ENCODE data around the gene PGM5.

Gene PGM5

DNA sequence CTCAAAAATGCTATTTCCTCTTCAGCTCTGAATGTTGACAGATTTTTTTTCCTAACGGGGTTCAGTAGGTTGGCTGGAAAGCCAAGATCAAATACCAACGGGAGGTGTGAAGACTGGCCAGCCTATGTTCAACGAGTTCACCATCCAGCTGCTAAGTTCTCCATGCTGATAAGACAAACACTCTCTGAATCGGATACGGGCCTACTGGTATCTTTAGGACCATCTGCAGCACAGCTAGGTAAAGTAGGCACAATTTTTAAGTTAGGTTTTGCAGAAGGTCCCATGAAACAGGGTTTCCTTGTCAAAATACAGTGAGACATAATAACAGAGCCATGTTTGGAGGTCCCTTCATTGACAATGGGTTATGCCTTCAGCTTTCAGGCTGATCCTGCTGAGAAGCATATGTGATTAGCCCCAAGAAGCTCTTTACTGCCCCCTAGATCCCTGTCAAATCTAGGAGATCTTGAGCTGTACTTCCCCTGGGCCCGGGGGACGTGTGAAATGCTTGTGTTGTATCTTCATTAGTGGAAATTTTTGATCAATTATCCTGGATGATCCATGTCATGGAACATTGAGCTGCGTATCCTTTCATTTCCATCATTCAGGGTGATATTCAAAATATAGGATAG, 60.6 kb downstream of the PGM5 start:
- Histone ChIP-seq H2AFZ (ENCODE audit: low read length, unreplicated experiment) (no peak overlapping the region), H3K79me2 (ENCODE audit: control insufficient read depth, insufficient read depth, low read length, unreplicated experiment) (no peaks in the 10 kb centered on the region), H3K27ac (ENCODE audit: low read depth, low read length) (no peak overlapping the region)

DNA sequence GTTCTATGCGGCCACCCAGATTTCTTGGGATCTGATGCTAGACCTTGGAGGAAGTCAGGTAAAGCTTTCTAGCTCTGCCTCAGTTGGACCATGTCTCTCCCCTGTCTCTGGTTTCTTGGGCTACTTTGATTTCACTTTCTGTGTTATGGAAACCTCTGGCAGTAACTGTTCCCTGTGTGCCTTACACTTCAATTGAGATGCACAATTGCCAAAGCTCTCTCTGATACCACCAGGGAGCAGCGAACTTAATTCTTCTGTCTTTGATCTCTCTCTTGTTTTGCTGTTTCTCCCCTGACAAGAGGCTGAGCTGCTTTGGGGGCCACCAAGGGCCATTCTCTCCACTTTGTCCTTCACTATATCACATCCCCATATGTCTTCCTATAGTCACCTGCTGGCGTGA, 61.4 kb downstream of the PGM5 start:
- Histone ChIP-seq H3K36me3 (ENCODE audit: insufficient read depth, low read length) (no peaks in the 10 kb centered on the region), H3K4me1 (ENCODE audit: control insufficient read depth, insufficient read depth, low read length, unreplicated experiment) (no peaks in the 10 kb centered on the region), H2AFZ (ENCODE audit: low read length, unreplicated experiment) (no peak overlapping the region), H3K27me3 (ENCODE audit: insufficient read depth, low read length) (no peaks in the 10 kb centered on the region), H3K4me3 (ENCODE audit: low read depth, low read length) (no peak overlapping the region), H3K79me2 (ENCODE audit: control insufficient read depth, insufficient read depth, low read length, unreplicated experiment) (no peaks in the 10 kb centered on the region), H3K27ac (ENCODE audit: low read depth, low read length) (no peak overlapping the region)

More for the DNA sequence above, 60.6 kb downstream of the PGM5 start:
- H3K27me3 ChIP-seq (ENCODE audit: insufficient read depth, low read length), result no peaks in the 10 kb centered on the region
- no peaks in the 10 kb centered on the region for H3K4me1 ChIP-seq (ENCODE audit: control insufficient read depth, insufficient read depth, low read length, unreplicated experiment)
- H3K36me3 ChIP-seq (ENCODE audit: insufficient read depth, low read length), result no peaks in the 10 kb centered on the region
- H3K4me3 ChIP-seq (ENCODE audit: low read depth, low read length), result no peak overlapping the region

DNA sequence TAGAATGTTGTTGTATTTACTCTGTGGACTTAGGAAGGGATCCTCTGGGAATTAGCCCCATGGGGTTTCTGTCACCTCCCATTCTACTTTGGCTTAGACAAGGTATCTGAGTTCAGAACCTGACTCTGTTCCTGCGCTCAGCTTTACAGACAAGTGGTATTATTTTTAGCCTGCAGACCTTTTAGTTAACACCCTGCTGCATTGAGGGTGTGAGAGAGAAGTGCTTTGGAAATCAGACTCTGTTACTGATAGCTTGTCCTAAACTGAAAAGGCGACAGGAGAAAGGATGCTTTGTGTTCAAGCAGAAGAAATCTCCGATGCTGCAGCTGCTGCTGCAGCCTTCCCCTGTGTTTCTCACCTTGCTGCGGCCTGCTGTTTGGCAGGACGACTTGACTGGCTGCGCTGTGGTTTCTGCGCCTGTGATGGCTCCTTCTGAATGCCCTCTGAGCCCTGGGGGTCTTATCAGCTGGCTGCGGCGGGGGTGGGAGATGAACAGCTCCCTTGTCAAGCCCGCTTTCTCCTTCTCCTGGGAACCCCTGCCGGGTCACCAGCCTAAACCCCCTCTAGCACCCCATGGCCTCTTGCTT, 61.9 kb downstream of the PGM5 start:
- Histone ChIP-seq H3K27ac (ENCODE audit: low read depth, low read length) (no peak overlapping the region), H3K79me2 (ENCODE audit: control insufficient read depth, insufficient read depth, low read length, unreplicated experiment) (no peaks in the 10 kb centered on the region), H3K4me1 (ENCODE audit: control insufficient read depth, insufficient read depth, low read length, unreplicated experiment) (no peaks in the 10 kb centered on the region), H3K27me3 (ENCODE audit: insufficient read depth, low read length) (no peaks in the 10 kb centered on the region), H3K4me3 (ENCODE audit: low read depth, low read length) (no peak overlapping the region), H2AFZ (ENCODE audit: low read length, unreplicated experiment) (no peak overlapping the region), H3K36me3 (ENCODE audit: insufficient read depth, low read length) (no peaks in the 10 kb centered on the region)

DNA sequence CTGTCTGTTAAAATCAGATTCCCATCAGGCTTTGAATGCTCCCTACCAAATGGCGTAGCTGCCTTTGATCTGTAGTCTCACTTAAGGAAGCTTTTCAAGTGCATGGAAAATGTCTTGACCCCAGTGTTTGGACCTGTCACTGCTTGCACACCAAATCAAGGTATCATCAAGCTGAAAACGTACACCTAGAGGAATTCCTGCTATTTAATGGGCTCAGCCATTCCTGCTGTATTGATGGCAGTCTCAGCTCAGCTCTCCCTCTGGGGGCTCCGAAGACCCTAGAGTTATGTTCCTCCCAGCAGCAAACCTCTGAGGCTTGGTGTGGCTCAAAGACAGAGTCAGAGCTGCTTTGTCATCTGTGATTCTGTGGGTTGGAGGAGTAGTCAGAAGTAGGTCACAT, 63.5 kb downstream of the PGM5 start:
- no peaks in the 10 kb centered on the region for H3K79me2 ChIP-seq (ENCODE audit: control insufficient read depth, insufficient read depth, low read length, unreplicated experiment)
- no peak overlapping the region for H2AFZ ChIP-seq (ENCODE audit: low read length, unreplicated experiment)
- H3K27me3 ChIP-seq (ENCODE audit: insufficient read depth, low read length), result no peaks in the 10 kb centered on the region
- H3K4me1 ChIP-seq (ENCODE audit: control insufficient read depth, insufficient read depth, low read length, unreplicated experiment), result no peaks in the 10 kb centered on the region
- no peak overlapping the region for H3K4me3 ChIP-seq (ENCODE audit: low read depth, low read length)
- no peak overlapping the region for H3K27ac ChIP-seq (ENCODE audit: low read depth, low read length)
- no peaks in the 10 kb centered on the region for H3K36me3 ChIP-seq (ENCODE audit: insufficient read depth, low read length)

DNA sequence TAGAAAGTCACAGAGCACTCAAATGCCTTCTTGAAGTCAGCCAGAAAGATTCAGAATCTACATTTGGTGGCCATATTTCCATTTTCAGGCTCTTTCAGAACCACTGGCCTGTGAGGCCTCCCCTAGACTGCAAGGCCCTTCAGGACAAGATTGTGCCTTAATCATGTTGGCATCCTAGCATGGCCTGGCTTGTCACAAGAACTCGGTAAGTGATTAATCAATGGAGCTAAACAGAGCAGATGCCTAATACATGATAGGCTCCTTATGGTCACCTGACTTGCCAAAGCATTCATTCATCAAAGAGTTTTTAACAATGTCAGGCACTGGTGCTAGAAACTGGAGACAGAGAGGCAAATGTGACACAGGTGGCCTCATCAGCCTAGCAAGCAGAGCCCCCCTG, 70.3 kb downstream of the PGM5 start:
- H3K27ac ChIP-seq (ENCODE audit: low read depth, low read length), result no peak overlapping the region
- no peaks in the 10 kb centered on the region for H3K27me3 ChIP-seq (ENCODE audit: insufficient read depth, low read length)
- H2AFZ ChIP-seq (ENCODE audit: low read length, unreplicated experiment), result no peak overlapping the region
- no peaks in the 10 kb centered on the region for H3K79me2 ChIP-seq (ENCODE audit: control insufficient read depth, insufficient read depth, low read length, unreplicated experiment)
- H3K4me3 ChIP-seq (ENCODE audit: low read depth, low read length), result no peak overlapping the region
- H3K4me1 ChIP-seq (ENCODE audit: control insufficient read depth, insufficient read depth, low read length, unreplicated experiment), result no peaks in the 10 kb centered on the region
- H3K36me3 ChIP-seq (ENCODE audit: insufficient read depth, low read length), result no peaks in the 10 kb centered on the region

DNA sequence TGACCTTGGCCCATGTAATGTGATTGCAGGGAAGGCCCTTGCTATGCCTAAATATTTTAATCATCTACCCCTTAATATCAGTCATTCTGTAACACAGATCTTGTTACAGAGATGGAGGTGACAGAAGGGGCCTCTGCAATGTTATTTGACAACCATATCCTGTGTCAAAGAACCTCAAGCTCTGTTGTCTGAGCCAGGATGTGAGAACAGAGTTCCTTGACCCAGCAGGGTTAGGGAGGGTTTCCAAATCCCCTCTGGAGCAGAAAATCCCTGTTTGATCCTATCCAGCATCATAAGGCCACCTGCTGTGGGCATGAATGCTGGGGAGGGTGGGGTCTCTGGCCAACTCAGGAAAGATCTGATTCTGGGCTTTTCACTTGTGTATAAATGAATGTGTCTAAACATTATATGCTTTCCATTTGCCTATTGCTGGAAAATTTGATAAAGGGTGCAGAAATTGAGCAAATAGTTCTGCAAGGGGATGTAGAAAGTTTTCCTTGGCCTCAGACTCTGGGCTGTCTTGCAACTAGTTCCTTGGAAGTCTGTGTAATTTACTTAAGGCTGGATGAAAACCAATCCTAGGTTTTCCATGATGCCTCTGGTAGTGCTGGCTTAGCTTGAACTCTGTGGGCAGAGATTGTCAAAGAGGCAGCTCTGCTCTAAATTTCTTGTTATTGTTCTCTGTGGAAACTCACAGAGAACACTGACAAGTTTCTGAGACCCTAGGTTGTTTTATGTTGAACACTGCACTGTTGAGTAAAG, 71.0 kb downstream of the PGM5 start:
- Histone ChIP-seq H3K36me3 (ENCODE audit: insufficient read depth, low read length) (no peaks in the 10 kb centered on the region), H2AFZ (ENCODE audit: low read length, unreplicated experiment) (no peak overlapping the region), H3K4me3 (ENCODE audit: low read depth, low read length) (no peak overlapping the region), H3K27me3 (ENCODE audit: insufficient read depth, low read length) (no peaks in the 10 kb centered on the region), H3K79me2 (ENCODE audit: control insufficient read depth, insufficient read depth, low read length, unreplicated experiment) (no peaks in the 10 kb centered on the region), H3K4me1 (ENCODE audit: control insufficient read depth, insufficient read depth, low read length, unreplicated experiment) (no peaks in the 10 kb centered on the region), H3K27ac (ENCODE audit: low read depth, low read length) (no peak overlapping the region)

DNA sequence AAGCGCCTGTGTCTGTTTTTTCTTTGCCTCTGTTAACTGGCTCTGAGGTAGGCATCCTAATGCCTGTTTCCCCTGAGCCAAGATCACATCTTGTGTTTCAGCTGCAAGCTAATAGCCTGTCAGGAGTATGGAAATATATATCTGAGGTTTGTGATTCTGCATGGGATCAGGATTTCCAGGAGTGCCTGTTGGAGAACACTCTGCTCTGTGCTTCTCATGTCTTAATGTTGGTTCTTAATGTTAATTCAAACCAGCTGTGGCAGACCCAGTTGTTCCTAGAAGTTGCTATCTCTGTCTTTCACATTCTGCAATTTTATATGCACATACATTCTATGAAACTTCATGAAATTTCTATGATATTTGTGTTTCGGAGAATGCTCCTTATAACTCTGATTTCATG, 72.1 kb downstream of the PGM5 start:
- Histone ChIP-seq H3K36me3 (ENCODE audit: insufficient read depth, low read length) (no peaks in the 10 kb centered on the region), H2AFZ (ENCODE audit: low read length, unreplicated experiment) (no peak overlapping the region), H3K4me1 (ENCODE audit: control insufficient read depth, insufficient read depth, low read length, unreplicated experiment) (no peaks in the 10 kb centered on the region), H3K79me2 (ENCODE audit: control insufficient read depth, insufficient read depth, low read length, unreplicated experiment) (no peaks in the 10 kb centered on the region), H3K27ac (ENCODE audit: low read depth, low read length) (no peak overlapping the region), H3K4me3 (ENCODE audit: low read depth, low read length) (no peak overlapping the region), H3K27me3 (ENCODE audit: insufficient read depth, low read length) (no peaks in the 10 kb centered on the region)

DNA sequence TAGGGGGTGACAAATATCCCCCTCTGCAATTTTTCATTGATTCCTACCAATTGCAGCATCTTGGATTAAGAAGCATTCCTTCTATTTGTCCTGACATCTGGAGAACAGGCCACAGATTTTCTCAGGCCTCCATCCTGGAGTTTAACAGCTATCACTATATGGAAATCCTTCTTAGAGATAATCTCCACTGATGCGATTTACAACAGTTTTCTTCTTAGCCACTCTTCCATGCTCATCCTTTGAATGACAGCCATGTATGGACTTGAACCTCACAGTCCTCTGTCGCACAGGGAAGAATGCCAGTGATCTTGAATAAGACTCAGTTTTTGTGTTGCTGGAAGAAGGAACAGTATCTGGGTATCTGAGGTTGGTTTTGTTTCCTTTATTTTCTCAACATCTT, 73.2 kb downstream of the PGM5 start:
- Histone ChIP-seq H3K27me3 (ENCODE audit: insufficient read depth, low read length) (no peaks in the 10 kb centered on the region), H3K4me1 (ENCODE audit: control insufficient read depth, insufficient read depth, low read length, unreplicated experiment) (no peaks in the 10 kb centered on the region), H3K4me3 (ENCODE audit: low read depth, low read length) (no peak overlapping the region), H3K27ac (ENCODE audit: low read depth, low read length) (no peak overlapping the region), H3K36me3 (ENCODE audit: insufficient read depth, low read length) (no peaks in the 10 kb centered on the region), H2AFZ (ENCODE audit: low read length, unreplicated experiment) (no peak overlapping the region), H3K79me2 (ENCODE audit: control insufficient read depth, insufficient read depth, low read length, unreplicated experiment) (no peaks in the 10 kb centered on the region)

DNA sequence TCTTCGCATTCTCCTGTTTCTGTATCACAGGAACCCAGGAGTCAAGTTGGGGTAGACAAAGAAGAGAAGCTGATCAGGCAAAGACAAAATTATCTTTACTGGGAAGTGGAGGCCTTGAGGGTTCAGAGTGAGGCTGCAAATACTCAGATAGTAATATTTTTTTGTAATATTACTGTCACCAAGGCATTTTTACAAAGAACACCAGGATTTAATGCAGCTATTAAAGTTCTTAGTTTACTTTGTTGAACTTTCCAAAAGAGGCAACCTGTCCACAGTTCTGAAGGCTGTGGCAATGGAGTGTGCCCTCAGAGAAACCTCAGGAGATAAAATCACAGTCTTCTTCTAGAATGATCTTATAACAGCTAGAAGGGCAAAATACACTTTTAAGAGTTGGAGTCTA, 74.9 kb downstream of the PGM5 start:
- no peaks in the 10 kb centered on the region for H3K36me3 ChIP-seq (ENCODE audit: insufficient read depth, low read length)
- H3K4me1 ChIP-seq (ENCODE audit: control insufficient read depth, insufficient read depth, low read length, unreplicated experiment), result no peaks in the 10 kb centered on the region
- no peak overlapping the region for H3K27ac ChIP-seq (ENCODE audit: low read depth, low read length)
- H3K4me3 ChIP-seq (ENCODE audit: low read depth, low read length), result no peak overlapping the region
- H2AFZ ChIP-seq (ENCODE audit: low read length, unreplicated experiment), result no peak overlapping the region
- no peaks in the 10 kb centered on the region for H3K79me2 ChIP-seq (ENCODE audit: control insufficient read depth, insufficient read depth, low read length, unreplicated experiment)
- no peaks in the 10 kb centered on the region for H3K27me3 ChIP-seq (ENCODE audit: insufficient read depth, low read length)

DNA sequence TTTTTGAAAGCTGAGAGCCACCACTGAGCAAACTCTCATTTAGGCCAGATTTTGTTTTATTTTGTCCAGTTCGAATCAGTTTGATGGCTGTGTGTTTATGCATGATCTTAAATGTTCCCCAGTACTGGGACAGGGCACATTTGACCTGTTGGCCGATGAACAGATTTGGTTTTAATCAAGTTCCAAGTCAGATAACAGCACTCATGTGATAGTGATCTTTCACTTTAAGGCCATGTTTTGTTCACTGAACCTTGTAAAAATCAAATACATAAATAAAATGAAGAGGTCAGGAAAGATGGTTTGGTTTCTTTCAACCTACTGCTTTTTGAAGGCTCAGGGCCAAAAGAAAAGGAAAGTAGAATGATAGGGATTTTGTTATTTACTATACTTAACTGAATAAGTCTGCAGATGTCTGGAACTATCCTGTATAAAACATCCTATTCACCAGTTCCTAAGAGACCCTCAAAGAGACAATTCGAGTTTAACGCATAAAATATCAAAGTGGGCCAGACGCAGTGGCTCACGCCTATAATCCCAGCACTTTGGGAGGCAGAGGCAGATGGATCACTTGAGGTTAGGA, 77.2 kb downstream of the PGM5 start:
- Histone ChIP-seq H3K36me3 (ENCODE audit: insufficient read depth, low read length) (no peaks in the 10 kb centered on the region), H3K79me2 (ENCODE audit: control insufficient read depth, insufficient read depth, low read length, unreplicated experiment) (no peaks in the 10 kb centered on the region), H3K4me3 (ENCODE audit: low read depth, low read length) (no peak overlapping the region), H2AFZ (ENCODE audit: low read length, unreplicated experiment) (no peak overlapping the region), H3K4me1 (ENCODE audit: control insufficient read depth, insufficient read depth, low read length, unreplicated experiment) (no peaks in the 10 kb centered on the region), H3K27ac (ENCODE audit: low read depth, low read length) (no peak overlapping the region), H3K27me3 (ENCODE audit: insufficient read depth, low read length) (no peaks in the 10 kb centered on the region)

DNA sequence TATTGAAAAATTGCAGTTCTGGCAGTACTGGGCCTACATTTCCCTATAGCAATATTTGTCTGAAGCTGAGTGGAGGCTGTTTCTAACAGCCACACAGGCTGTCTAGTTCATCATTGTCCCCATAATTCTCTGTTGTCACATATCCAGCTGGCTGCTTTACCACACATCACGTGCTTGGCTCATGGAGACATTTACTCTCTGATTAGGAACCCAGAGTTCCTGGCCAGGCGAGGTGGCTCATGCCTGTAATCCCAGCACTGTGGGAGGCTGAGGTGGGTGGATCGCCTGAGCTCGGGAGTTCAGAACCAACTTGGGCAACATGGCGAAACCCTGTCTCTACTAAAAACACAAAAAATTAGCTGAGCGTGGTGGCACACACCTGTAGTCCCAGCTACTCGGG, 81.4 kb downstream of the PGM5 start:
- Histone ChIP-seq H2AFZ (ENCODE audit: low read length, unreplicated experiment) (no peak overlapping the region), H3K36me3 (ENCODE audit: insufficient read depth, low read length) (no peaks in the 10 kb centered on the region), H3K79me2 (ENCODE audit: control insufficient read depth, insufficient read depth, low read length, unreplicated experiment) (no peaks in the 10 kb centered on the region), H3K4me3 (ENCODE audit: low read depth, low read length) (no peak overlapping the region), H3K4me1 (ENCODE audit: control insufficient read depth, insufficient read depth, low read length, unreplicated experiment) (no peaks in the 10 kb centered on the region), H3K27me3 (ENCODE audit: insufficient read depth, low read length) (no peaks in the 10 kb centered on the region), H3K27ac (ENCODE audit: low read depth, low read length) (no peak overlapping the region)
